ENCODE data around the gene YAP1. TPM values are rescaled to one million over a fixed set of nuclear protein-coding genes. Genes with fewer than 3 reads are reported as not detected.

Gene YAP1
- total RNA-seq, 1 donor = not detected

- no peak for DNase-seq (ENCODE audit: low read depth in 2 of 3, low spot score in 2 of 3)
Observed at GRCh38 chr11:102269927-102270326, 159.7 kb downstream of the YAP1 start.

- DNase-seq (ENCODE audit: low read depth in 2 of 3, low spot score in 2 of 3) = no peak
Observed at GRCh38 chr11:102272047-102272824, 162.0 kb downstream of the YAP1 start.

- DNase-seq (ENCODE audit: low read depth in 2 of 3, low spot score in 2 of 3) = no peak
Observed at GRCh38 chr11:102274628-102275027, 164.4 kb downstream of the YAP1 start.

- DNase-seq (ENCODE audit: low read depth in 2 of 3, low spot score in 2 of 3) = no peak
Observed at GRCh38 chr11:102276362-102276761, 166.1 kb downstream of the YAP1 start.

- DNase-seq (ENCODE audit: low read depth in 2 of 3, low spot score in 2 of 3) = no peak
Observed at GRCh38 chr11:102276783-102277182, 166.5 kb downstream of the YAP1 start.

- DNase-seq (ENCODE audit: low read depth in 2 of 3, low spot score in 2 of 3) = peak in 1 of 3 donors; percentile 40
Observed at GRCh38 chr11:102279641-102280170, 169.5 kb downstream of the YAP1 start.

GRCh38 chr11:102280245-102280833, 170.1 kb downstream of the YAP1 start:
- no peak for DNase-seq (ENCODE audit: low read depth in 2 of 3, low spot score in 2 of 3)

Other genes starting within 250 kb of the YAP1 start
- 1.3 TPM for gene CEP126, start 195.4 kb upstream of the YAP1 start, total RNA-seq
- gene ANGPTL5, start 193.9 kb upstream of the YAP1 start, total RNA-seq = not detected
- not detected for gene CFAP300, start 63.0 kb upstream of the YAP1 start, total RNA-seq
- 7.0 TPM for gene BIRC3, start 207.0 kb downstream of the YAP1 start, total RNA-seq
- gene BIRC2, start 236.8 kb downstream of the YAP1 start, total RNA-seq = 49.0 TPM

Data from hematopoietic multipotent progenitor cell (in vitro differentiated cells).